RPMI7951 (cell line): Measurements from ENCODE around the gene EYA4. TPM values are rescaled to one million over a fixed set of nuclear protein-coding genes. Genes with fewer than 3 reads are reported as not detected.

ENCODE experiments used
- DNase-seq: peaks from one replicate; pipeline ENCODE4 v3.0.0-alpha.2; 2012; ENCODE audit warnings: low read depth
- total RNA-seq: library from RNA; depleted of rRNA; stranded (reverse); fragments of >200 nt; shearing (Covaris generic); gene quantifications from 2 replicates; pipeline ENCODE4 v1.2.3, GENCODE V29; 2014

The EYA4 gene
- total RNA-seq, 1 experiment from 2014 or later = not detected

DNA sequence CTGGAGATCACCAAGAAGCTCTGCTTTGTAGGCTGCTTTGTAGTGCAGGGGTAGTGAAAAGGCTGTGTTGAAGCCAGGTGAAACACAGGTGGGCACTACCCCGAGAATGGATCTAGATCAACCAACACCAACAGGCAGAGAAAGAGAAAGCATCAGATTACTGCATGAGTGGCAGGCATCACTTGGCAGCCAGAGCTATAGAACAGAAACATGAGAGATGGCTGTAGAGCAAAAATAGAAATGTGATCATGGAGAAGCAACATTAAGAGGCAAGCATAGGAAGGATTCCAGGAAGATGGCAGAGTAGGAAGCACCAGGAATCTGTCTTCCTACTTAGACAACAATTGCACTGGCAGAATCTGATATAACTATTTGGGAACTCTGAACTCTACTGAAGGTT is 336.7 kb downstream of the EYA4 start:
- no peak for DNase-seq
